EH (cell line): Measurements from ENCODE around the gene FIBCD1.
"Not testable (repeated sequence)": the region's sequence is repeated elsewhere in the genome, so short reads cannot be mapped to it uniquely, and the experiment has no call there.

Source experiments
- DNase-seq: peaks from one replicate; pipeline ENCODE4 v3.0.0-alpha.2; 2015; ENCODE audit warnings: low read depth

The FIBCD1 gene

DNA sequence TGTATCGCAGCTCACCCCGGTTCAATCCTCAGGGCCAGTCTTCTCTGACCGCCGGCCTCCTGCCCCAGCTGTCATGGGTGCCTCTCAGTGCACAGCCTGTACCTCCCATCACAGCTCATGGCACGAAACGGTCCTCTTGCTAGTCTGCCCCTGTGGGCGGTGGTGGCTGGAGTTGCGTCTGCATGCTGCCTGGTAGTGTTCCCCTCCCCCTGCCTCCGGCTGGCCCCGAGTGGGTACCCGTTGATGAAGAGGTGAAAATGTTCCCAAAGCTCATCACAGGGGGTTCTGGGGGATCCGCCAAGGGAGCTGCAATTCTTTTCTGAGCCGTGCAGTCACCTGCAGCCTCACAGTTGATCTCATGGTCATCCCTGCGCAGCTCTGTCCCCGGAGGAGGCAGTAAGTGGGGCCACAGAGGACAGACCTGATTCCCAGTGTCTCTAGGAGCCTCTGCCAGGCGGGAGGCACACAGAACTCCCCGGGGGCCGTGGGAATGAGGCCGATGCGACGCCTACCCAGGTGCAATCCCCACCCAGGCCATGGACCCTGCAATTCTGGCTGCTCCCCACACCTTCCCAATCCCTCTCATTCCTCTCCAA is 34.7 kb upstream of the FIBCD1 start:
- no peak for DNase-seq

DNA sequence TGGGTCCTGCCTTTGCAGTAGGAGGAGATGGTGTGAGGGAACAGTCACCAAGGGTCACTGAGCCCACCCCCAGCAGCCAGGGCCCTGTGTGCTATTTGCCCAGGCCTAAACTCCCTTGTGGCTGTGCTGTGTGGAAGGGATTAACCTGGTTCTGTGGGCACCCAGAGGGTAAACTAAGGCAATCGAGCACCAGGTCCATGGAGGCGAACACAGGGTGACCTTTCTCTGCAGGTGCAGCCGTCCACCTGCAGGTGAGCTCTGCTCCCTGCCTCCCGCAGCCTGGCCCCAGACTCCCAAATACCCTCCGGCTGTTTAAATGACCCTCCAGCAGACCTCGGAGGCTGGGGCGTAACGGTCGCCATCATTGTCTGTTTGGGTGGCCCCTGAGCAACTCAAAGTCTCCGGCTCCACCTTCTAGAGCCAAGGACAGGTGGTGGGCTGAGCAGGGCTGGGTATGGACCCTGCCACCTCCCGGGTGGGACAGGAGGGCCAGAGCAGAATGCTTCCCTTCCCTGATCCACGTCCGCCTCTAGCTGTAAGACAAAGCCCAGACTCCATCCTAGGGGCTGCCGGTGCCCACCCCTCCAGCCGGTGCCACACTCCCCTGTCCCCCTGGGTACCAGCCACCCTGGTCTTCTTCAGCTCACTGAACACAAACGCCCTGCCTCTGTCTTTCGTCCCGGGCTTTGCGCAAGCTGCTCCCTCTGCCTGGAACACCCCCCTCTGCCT is 34.1 kb upstream of the FIBCD1 start:
- no peak for DNase-seq

DNA sequence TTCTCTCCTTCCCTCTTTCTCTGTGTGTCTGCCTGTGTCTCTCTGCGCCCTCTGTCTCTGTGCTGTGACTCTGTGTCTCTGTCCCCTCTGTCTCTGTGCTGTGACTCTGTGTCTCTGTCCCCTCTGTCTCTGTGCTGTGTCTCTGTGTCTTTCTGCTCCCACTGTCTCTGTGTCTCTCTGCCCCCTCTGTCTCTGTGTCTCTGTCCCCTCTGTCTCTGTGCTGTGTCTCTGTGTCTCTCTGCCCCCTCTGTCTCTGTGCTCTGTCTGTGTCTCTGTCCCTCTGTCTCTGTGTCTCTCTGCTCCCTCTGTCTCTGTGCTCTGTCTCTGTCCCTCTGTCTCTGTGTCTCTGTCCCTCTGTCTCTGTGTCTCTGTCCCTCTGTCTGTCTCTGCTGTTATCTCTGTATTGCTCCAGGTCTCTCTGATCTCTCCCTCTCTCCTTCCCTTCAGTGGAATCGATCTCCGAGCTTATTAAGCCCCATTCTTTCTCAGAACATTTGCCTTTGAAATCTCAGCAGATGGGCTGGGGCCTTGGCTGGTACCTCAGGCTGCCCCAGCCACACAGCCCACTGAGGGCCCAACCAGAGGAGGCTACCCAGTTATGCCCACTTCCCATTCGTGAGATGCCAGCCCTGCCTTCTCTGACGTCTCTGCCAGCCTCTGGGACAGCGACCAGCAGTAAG is 33.4 kb upstream of the FIBCD1 start:
- no peak for DNase-seq

DNA sequence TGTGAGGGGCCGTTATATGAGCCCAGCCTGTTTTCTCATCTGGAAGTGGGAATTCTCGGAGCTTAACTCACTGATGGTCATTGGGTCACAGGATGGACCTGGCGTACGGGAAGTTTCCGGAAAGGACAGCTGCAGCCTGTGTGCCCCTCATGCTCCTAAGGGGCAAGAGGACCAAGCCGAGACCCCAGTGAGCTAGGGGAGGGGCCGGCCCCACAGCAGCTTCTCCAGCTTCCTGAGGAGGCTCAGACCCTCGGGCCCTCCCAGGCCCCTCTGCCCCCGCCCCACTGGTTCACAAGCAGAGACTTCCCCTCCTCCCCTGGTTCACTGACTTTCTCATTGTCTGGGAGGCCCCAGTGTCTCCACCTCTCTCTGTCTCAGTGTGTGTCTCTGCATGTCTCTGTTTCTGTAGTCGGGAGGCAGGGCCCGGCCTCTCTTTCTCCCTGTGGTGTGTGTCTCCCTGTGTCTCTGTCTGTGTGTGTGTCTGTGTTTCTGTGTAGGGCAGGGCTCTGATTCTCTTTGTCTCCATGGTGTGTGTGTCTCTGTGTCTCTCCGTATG is 32.3 kb upstream of the FIBCD1 start:
- DNase-seq = no peak

DNA sequence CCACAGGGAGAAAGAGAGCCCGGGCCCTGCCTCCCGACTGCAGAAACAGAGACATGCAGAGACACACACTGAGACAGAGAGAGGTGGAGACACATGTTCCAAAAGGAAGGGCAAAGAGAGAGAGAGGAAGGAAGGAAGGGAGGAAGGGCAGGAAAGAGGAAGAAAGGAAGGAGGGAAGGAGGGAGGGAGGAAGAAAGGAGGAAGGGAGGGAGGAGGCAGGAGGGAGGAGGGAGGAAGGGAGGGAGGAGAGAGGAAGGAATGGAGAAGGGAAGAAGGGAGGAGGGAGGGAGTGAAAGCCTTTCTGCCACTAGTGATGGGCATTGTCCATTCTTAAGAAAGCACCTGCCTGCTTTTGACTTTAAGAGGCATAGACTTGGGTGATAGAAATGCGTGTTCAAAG is 31.8 kb upstream of the FIBCD1 start:
- no peak for DNase-seq

DNA sequence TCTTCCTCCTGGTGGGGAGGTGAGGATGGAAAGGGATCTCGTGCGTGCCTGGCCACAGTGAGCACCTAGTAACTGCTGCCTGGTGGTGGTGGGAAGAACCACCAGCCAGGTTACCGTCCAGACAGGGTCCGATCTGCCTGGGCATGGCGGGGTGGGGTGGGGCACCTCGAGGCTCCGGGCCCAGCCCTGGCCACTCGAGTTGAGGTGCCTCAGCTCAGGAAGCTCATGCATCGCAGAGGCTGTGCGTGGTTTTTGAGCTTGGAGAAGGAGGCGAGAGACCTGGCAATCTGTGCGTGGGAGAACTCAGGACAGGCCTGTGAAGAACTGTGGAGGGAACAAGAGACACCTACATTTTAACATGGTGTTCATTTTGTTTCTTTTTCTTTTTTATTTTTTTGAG is 31.0 kb upstream of the FIBCD1 start:
- no peak for DNase-seq

DNA sequence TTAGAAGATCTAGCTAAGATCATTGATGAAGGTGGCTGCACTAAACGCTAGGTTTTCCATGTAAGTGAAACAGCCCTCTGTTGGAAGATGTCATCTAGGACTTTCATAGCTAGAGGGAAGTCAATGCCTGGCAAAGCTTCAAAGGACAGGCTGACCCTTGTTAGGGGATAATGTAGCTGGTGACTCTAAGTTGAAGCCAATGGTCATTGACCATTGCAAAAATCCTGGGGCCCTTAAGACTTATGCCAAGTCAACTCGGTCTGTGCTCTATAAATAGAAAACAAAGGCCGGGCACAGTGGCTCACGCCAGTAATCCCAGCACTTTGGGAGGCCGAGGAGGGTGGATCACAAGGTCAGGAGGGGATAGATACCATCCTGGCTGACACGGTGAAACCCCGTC is 26.6 kb upstream of the FIBCD1 start:
- no peak for DNase-seq

DNA sequence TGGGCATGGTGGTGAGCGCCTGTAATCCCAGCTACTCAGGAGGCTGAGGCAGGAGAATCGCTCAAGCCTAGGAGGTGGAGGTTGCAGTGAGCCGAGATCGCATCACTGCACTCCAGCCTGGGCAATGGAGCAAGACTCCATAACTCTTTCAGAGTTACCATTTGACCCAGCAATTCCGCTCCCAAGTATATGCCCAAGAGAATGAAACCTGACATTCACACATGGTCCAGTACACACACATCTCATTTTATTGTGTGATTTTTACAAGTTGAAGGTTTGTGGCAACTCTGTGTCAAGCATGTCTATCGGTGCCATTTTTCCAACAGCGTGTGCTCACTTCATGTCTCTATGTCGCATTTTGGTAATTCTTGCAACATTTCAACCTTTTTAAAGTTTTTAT is 24.9 kb upstream of the FIBCD1 start:
- no peak for DNase-seq

DNA sequence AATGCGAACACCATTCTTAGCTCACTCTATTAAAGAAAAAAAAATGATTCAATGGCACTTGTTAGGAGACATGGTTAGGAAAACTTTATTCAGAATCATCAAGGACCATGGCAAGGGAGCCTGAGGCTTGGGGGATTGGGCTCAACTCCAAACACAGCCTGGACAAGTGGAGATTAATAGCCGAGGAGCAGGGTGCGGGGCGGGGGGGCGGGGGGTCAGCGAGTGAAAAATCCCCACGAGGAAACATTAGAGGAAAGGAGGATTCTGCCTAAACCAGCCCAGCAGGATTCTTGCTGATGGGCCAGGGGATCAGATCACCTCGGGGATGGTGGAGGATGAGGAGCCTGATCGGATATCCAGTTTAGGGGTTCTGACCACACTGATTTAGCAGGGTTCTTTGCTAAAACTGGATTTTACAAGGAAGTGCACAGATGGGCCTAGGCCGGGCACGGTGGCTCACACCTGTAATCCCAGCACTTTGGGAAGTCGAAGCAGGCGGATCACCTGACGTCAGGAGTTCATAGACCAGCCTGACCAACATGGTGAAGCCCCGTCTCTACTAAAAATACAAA is 24.4 kb upstream of the FIBCD1 start:
- no peak for DNase-seq

DNA sequence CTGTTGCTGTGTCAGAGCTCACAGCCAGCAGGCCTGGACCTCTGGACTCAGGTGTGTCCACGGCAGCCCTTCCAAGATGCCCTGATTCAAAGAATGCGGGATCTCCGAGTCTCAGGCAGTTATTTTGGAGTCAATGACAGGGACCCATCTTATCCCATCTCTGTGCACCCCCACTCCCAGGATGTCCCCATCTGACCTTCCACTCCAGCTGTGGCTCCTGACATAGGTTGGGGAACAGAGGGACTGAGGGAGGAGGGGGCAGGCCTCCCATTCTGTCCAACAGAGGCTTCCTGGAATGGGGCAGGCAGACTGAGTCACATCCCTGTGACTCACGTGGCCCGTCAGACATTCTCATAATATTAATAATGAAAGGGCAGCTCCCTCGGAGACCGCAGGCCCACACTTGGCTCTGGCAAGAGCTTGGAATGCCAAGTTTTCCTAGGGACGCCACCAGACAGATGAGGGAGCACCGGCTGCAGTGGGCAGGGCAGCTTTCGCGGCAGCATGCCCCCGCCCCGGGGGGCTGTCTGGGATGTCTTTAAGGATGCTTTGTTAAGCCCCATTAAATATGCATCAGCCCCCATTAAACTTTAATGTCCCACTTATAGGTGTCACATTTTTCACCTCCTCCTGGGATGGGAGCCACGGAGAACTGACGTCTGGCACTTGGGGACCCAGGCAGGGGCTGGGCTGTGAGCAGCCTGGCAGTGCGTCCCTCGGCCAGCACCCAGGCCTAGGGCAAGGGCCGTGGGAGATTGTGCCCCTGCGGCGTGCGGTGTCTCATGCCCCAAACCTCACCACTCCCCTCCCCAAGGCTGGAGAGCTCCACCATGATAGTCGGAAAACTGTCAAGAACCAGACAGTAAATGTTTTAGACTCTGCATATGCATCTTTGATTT is 23.6 kb upstream of the FIBCD1 start:
- peak; percentile 97 for DNase-seq

DNA sequence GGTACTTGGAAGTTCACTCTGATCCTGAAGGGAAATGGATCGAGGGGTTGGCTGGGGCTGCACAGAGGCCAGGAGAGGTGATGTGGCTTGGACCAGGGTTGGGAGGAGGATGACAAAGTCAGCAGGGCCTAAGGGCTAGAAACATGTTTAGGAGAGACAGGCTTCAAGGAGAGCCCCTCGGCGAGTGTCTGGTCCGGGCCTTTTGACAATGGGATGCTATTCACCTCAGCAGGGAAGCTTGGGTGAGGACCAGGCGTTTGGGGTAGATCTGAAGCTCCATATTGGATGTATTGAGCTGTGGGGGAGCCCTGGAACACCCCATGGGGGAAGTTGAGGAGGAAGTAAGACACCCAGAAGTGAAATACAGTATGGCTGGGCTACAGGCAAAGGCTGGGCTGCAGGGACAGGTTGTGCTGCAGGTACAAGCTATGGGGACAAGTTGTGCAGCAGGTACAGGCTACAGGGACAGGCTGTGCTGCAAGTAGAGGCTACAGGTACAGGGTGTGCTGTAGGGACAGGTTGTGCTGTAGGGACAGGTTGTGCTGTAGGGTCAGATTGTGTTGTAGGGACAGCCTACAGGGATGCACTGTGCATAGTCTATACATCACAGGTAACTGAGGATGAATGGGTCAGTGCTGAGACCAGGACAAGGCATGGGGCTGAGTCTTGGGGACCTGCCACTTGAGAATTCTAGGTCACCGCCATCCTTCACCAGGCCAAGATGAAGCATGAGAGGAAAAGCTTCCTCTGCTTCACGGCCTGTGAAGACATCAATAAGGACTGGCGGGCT is 22.7 kb upstream of the FIBCD1 start:
- no peak for DNase-seq

DNA sequence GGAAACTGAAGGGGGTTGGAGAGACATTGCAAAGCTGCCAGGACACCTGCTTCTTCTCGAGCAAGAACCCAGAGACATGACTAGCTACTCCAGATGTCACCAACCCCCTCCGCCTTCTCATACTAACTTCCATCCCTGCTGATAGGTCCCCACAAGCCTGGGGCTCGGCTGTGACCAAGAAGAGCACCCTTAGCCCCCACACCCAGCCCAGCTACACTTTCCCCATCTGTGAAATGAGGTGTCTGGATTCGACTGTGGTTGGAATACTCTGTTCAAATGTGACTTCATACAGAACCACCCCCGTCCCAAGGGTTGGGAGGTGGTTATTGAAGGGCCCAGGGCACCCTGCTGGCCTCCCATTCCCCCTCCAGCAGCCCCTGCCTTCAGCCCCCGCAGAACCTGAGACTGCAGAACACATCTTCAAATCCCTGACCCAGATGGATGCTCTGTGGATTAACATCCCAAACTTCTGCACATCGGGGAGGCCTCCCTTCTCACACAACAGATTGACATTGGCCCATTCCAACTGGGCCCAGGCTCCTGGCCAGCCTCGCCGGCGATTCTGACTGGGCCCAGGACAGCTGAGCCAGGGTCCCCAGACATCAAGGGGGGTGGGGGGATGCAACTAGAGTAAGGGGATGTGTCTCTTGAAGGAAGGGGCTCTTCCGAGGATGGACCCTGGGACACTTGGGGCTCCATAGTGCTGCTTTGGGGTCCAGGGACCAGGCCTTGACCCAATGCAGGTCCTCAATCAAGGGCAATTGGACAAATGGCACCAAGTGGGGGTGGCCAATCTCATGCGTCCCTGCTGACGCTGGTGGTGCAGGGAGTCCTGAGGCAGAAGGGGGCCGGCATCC is 21.7 kb upstream of the FIBCD1 start:
- no peak for DNase-seq

DNA sequence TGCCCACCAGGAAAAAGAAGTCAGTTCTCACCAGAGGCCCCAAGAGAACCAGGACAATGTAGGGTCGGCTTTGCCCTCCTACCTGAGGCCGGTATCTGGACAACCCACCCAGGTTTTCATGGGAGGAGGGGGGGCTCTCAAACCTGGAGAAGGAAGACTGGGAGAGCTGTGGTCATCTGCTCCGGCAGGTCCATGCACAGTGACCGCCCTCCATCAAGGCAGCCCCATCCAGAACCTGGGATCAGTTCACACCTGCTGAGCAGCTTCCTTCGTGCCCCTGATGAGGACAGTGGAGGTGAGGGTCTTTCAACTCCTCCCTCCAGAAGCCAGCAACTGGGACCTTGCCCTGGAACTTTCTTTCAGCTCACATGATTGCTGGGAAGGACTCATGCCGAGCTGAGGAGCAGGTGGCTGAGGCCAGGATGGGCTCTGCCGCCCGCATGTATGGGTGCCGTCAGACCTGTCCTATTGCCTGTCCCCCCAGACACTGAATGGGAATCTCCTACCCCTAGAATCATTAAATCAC is 20.8 kb upstream of the FIBCD1 start:
- DNase-seq = no peak

DNA sequence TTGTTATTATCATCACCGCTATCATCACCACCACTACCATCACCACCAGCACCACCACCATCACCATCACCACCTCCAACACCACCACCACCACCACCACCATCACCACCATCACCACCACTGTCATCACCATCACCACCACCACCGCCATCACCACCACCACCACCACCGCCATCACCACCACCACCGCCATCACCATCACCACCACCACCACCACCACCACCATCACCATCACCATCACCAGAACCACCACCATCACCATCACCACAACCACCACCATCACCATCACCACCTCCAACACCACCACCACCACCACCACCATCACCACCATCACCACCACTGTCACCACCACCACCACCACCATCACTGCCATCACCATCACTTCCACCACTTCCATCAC is 19.5 kb upstream of the FIBCD1 start:
- not testable (repeated sequence) for DNase-seq

DNA sequence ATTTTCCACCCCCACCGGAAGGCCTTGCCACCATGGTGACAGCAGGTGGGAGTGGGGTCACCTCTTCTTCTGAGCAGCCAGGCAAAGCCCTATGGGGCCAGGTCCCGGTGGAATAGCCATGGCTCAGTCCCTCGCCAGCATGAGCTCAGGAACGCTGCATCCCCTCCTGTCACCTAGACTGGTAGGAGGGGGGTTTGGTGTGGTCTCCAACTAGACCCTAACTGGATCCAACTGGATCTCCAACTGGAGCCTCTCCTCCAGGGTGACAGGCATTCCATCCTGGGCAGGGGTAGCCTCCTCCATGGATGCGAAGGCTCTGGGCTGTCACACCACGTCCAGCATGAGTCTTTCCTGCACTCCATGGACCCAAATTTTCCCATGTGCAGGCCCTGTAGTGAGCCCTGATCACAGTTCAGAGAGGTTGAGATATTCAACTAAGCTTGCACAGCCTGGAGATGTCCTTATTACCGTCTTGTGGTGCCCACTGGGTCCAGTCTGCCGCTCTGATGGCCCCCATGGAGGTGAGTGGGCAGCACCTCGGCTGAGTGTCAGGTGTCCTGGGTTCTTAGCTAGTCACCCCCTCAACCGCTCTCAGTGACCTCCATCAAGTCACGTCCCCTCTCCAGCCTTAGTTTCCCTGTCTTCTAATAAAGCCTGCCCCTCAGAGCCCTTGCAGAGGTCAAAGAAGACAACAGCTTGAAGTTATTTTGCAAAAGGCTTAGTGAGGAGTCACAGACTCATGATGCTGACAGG is 18.6 kb upstream of the FIBCD1 start:
- DNase-seq = no peak

DNA sequence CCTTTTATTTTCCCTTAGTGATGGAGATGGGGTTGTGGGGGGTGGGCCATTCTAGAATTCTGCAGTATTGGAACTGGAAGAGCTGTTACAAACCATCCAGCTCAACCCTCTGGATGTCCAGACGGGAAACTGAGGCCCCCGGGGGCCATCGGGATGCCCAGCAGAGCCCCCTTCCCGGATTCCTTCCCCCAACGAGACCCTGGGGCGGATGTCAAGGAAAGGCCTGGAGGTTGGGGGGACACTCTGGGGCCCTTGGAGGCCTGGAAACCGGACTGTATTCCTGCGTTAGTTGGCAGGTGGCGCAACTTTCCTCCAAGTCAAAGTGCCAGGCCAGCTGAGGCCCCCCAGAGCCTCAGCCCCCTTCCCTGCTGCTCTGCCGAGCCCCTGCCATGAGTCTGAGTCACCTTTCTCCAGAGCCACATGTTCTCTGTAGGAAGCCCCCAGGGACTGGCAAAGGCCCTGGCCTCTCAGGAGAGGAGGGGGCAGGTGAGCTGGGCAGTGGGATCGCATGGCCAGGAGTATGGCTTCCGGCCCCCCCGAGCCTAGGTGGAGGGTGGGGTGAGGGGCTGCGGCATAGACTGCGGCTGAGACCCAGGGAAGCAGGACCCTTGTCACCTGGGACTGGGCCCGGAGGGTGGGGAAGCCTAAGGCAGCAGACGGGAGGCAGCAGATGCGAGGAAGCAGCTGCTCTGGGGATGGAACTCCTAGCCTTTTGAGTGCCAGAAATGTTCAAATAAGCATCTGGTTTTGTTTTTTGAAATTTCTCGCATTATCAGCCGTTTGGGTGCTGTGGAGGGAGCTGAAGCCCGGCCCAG is 17.8 kb upstream of the FIBCD1 start:
- no peak for DNase-seq

DNA sequence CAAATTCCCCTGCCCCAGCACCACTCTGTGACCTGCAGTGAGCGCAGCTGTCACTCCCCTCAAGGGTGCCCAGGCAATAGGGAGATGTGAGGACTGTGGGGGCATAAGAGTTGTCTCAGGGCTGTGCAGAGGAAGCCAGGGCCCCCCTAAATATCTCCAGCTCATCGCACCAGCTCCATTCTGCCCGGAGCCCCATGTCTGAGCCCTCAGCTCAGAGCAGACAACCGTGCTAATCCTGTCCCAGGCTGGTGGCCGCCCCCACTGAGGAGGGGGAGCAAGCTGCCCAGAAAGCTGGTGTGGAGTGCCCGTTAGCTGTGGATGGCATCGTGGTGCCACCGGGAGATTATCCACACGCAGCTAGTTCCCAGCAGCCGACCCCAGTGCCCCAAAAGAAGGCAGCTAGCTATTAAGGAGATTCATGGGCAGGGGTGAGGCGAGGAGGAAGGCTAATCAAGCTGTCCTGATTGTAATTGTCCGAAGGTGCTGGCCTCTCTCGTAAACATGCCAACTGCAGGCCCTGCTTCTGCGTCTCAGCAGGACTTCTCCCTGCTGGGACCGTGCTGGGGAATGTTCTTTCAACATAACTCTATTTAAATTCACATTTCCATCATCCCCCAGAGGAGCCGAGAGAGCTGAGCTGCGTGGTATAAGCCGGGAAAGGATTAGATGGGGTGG is 17.0 kb upstream of the FIBCD1 start:
- no peak for DNase-seq

DNA sequence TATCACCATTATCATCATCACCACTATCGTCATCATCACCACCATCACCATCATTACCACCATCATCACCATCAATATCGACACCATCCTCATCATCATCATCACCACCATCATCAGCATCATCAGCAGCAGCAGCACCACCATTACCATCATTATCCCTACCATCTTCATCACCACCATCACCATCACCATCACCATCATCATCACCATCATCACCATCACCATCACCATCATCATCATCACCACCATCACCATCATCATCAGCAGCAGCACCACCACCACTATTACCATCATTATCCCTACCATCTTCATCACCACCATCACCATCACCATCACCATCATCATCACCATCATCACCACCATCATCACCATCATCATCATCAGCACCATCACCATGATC is 15.9 kb upstream of the FIBCD1 start:
- DNase-seq = not testable (repeated sequence)
